Activated CD4-positive, alpha-beta T cell treated with anti-CD3 and anti-CD28 coated beads for 1 hour (primary cell): Measurements from ENCODE around the gene SMIM3.
"Not testable (repeated sequence)": the region's sequence is repeated elsewhere in the genome, so short reads cannot be mapped to it uniquely, and the experiment has no call there.

ENCODE experiments used
- DNase-seq: peaks from one replicate; pipeline ENCODE4 v3.0.0-alpha.2; 2020

The SMIM3 gene

GRCh38 chr5:150765799-150766169 lies 12.8 kb upstream of the SMIM3 start:
- no peak for DNase-seq

GRCh38 chr5:150766251-150766650 lies 12.3 kb upstream of the SMIM3 start:
- DNase-seq = no peak

- no peak for DNase-seq
Observed at GRCh38 chr5:150771034-150771795, 7.3 kb upstream of the SMIM3 start.

DNA sequence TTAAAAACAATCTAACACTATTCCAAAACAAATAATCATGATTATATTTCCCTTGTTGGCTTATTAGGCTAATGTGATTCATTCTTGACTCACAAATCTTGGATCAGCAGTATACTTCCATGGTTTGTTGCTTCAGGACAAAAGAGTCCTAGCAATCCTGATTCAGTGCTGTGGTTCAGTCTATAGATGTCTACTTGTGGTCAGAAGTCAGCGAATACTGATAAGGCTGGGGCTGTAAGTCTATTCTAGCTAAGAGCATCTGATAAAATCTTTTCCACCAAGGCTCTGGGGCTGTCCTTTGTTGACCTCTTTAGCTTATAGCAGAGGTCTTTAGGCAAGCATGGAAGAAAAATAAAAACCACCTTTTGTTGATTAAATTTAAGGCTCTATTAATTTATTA lies 4.4 kb upstream of the SMIM3 start:
- DNase-seq = no peak

- no peak for DNase-seq
Observed at GRCh38 chr5:150777685-150778084, 872 bp upstream of the SMIM3 start.

- DNase-seq = no peak
Observed at GRCh38 chr5:150778088-150778516, 455 bp upstream of the SMIM3 start.

GRCh38 chr5:150779397-150780186 lies 1.0 kb downstream of the SMIM3 start:
- DNase-seq = no peak

DNA sequence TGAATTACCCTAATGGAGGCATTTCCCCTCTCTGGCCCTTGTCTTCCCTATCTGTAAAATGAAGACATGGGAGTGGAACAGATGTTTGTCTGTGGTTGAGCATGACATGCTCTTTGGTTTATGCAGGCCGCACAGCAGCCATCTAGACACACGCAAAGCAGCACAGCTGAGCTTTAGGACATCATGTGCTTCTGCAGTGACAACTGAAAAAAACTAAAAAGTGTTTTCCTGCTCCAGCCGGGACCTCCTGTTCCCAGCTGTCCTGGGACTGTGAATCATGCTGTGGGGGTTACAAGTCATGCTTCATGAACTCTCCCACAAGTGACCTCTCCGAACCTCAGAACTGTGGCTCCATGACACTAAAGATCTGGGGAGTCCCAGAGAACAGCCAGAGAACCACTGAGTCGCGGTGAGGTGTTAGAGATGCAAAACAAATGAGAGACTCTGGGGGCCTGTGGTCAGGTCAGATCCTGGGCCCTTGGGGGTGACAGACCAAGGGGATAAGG lies 1.7 kb downstream of the SMIM3 start:
- no peak for DNase-seq

DNA sequence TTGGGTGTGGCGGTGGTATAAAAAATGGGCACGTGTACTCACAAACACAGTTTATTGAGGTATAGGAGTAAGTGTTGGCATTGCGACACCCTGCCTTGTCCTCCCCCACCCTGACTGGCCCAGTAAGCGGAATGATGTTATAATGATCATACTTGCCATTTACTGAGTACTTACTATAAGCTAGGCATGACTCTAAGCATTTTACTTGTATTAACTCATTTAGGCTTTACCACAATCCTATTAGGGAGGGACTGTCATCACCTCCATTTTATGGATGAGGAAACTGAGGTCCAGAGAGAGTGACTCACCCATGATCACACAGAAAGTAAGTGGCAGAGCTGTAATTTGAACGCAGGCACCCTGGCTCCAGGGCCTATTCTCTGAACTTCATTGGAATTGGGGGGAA lies 2.3 kb downstream of the SMIM3 start:
- no peak for DNase-seq

DNA sequence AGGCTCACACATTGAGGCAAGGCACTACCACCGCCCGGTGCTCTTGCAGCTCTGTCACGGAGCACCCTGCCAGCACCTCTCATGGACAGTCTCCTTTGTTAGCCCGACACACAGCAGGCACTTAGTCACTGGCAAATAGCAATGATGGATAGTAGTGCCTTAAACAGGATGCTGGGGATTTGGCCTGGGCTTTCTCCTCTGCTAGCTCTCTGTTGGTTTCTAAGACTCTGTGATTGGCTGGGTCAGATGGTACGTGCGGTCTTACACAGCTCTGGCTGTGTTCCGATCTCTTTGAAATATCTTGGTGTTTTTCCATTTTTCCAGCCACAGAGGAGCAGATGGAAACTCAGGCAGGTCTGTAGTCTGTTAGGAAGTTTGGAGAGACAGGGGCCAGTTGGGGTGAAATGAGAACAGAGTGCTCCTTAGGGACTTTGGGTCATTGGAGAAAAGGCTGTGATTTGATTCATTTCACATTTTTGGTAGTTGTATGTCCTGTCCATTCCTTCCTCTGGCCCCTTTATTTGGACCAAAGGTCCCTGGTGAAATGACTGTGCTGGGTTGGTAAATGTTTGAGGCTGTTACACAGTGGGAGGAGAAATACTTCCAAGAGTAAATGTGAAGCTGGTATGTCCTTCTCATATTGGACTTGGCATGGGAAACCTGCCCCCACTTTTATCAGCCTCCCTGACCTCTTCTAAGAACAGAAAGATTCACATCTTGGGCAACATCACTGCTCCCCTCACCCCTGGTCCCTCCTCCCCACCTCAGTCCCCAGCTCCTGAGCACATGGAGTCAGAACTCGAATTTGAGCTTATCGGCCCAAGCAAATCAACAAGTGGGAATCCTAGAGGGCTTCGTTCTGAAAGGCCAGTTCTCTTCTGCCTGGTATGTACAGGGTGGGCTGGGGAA lies 3.4 kb downstream of the SMIM3 start:
- DNase-seq = no peak

GRCh38 chr5:150782850-150783249 lies 4.3 kb downstream of the SMIM3 start:
- DNase-seq = no peak

- DNase-seq = peak; percentile 36
Observed at GRCh38 chr5:150783422-150783928, 4.9 kb downstream of the SMIM3 start.

DNA sequence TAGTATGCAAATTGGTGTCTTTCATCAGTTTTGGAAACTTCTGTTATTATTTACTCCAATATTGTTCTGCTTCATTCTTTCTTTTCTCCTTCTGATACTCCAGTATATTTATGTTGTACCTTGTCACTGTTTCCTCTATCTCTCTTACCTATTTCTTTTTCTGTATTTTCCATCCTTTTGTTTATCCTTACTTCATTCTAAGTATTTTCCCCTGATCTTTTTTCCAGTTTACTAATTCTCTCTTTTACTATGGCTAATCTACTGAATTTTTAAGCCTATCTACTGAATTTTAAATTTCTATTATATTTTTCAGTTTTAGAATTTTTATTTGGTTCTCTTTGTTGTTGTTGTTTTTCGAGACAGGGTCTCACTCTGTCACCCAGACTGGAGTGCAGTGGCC lies 7.4 kb downstream of the SMIM3 start:
- DNase-seq = no peak

- no peak for DNase-seq
Observed at GRCh38 chr5:150786876-150787275, 8.3 kb downstream of the SMIM3 start.

DNA sequence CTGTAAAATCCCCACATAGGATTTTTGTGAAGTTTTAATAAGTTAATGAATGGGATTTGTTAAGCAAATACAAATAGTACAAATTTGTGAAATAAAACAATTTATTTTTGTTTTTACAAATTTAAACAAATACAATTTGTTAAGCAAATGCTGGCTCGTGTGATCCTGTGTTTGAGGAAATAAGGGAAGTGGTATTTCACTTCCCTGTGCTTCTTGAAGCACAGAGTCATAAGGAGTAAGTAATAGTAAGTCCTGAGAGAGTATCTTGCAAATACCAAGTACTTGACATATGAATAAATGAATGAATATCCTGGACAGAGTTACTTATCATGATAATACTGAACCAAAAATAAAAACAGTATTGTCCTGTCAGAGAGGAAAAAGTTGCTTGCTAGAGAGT lies 9.1 kb downstream of the SMIM3 start:
- DNase-seq = no peak

DNA sequence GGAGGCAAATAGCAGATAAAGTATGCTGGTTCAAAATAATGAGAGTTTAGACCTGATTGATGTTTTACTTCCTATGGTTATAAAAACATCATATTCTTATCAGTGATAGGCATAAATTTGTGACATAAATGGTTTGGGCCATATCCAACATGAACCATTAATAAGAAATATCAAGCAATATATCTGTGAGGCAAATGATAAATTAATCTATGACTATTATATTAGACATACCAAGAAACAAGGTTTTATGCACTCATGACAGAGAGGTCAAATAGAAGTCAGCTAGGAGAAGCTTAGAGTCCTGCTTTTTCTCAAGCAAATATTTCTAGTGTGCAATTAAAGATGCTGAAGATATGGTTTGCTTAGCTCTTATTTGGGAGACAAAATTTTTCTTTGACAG lies 10.4 kb downstream of the SMIM3 start:
- DNase-seq = no peak

GRCh38 chr5:150789450-150789849 lies 10.9 kb downstream of the SMIM3 start:
- DNase-seq = no peak

DNA sequence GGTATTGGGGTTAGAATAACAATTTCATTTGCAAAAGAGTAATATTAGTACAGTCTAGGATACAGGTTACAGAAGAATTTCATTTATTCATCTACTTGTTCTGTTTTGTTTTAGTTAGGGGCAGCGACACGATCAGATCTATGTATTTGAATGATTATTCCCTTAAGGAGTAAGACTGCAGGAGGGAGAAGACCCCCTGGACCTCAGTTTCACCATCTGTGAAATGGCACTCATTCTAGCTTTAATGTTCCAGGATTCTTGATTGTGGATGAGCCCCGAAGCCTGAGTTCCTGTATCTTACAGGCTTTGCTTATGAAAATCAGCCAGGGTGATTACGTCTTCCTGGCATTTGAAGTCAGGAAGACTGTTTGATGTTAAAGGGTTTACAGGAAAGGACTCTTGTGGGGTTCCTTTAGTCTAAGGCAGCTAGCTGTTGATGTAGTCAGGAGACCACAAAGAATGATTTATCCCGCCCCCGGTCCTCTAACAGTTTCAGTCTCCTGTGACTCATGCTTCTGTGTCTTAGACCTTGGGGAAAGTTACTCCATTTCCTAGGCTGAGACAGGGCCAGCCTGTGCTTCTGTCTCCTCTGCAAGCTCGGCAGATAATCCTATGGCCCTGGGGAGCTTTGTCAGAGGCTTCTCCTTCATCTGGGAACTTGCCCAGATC lies 11.5 kb downstream of the SMIM3 start:
- peak; percentile 47 for DNase-seq

- DNase-seq = no peak
Observed at GRCh38 chr5:150791536-150791935, 13.0 kb downstream of the SMIM3 start.

DNA sequence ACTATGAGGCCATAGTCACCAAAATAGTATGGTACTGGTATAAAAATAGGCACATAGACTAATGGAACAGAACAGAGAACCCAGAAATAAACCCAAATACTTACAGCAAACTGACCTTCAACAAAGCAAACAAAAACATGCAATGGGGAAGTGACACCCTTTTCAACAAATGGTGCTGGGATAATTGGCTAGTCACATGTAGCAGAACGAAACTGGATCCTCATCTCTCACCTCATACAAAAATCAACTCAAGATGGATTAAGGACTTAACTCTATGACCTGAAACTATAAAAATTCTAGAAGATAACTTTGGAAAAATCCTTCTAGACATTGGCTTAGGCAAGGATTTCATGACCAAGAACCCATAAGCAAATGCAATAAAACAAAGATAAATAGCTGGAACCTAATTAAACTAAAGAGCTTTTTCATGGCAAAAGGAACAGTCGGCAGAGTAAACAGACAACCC lies 14.9 kb downstream of the SMIM3 start:
- DNase-seq = not testable (repeated sequence)

GRCh38 chr5:150794927-150795326 lies 16.4 kb downstream of the SMIM3 start:
- no peak for DNase-seq

DNA sequence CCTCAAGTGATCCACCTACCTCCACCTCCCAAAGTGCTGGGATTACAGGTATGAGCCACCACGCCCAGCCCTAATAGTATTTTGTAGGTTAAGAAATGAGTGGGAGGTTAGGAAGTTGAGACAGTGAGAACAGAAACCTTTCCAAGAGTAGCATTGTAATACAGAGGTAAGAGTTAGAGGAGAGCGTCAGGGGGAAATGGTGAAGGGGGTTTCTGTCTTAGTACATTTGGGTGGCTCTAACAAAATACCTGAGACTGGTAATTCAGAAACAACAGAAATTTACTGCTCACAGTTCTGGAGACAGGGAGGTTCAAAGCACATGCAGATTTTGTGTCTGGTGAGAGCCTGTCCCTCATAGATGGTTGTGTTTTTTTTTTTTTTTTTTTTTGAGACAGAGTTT lies 18.8 kb downstream of the SMIM3 start:
- no peak for DNase-seq
